RWPE2 (cell line): ENCODE data around the gene CISD3.

Experiments
- ATAC-seq: fragments of 200-7000 bp; cut with Tn5 transposase; 3 replicates; pipeline ENCODE4 v1.9.1; 2021; ENCODE audit warnings: low read depth
- DNase-seq: peaks from one replicate; pipeline ENCODE4 v3.0.0-alpha.2; 2020; ENCODE audit warnings: low spot score
- H3K27ac ChIP-seq: fragments of 450-650 bp; 2 replicates; pipeline ENCODE4 v1.5.1; 2017; ENCODE audit warnings: mild to moderate bottlenecking; ENCODE audit not compliant: poor library complexity, severe bottlenecking
- H3K27me3 ChIP-seq: fragments of 250-450 bp; sonication (Bioruptor Pico); 2 replicates; pipeline ENCODE4 v1.5.1; 2021; ENCODE audit warnings: mild to moderate bottlenecking, moderate library complexity; ENCODE audit not compliant: insufficient read depth, poor library complexity, severe bottlenecking
- H3K36me3 ChIP-seq: fragments of 250-450 bp; sonication (Bioruptor Pico); 2 replicates; pipeline ENCODE4 v1.5.1; 2020; ENCODE audit warnings: low read depth, mild to moderate bottlenecking, moderate library complexity
- H3K4me1 ChIP-seq: fragments of 250-450 bp; sonication (Bioruptor Pico); 2 replicates; pipeline ENCODE4 v1.5.1; 2021; ENCODE audit warnings: mild to moderate bottlenecking, moderate library complexity; ENCODE audit not compliant: insufficient read depth, poor library complexity, severe bottlenecking
- H3K4me3 ChIP-seq: fragments of 250-450 bp; sonication (Bioruptor Pico); 2 replicates; pipeline ENCODE4 v1.5.1; 2021; ENCODE audit warnings: mild to moderate bottlenecking, moderate library complexity; ENCODE audit not compliant: severe bottlenecking
- H3K9me3 ChIP-seq: fragments of 250-450 bp; sonication (Bioruptor Pico); 2 replicates; pipeline ENCODE4 v1.5.1; 2021; ENCODE audit warnings: mild to moderate bottlenecking, moderate library complexity; ENCODE audit not compliant: severe bottlenecking
- CTCF ChIP-seq: fragments of 450-650 bp; IDR thresholded peaks from one replicate; pipeline ENCODE4 v1.5.1; 2017; ENCODE audit warnings: mild to moderate bottlenecking, moderate library complexity; ENCODE audit not compliant: poor library complexity, severe bottlenecking

CISD3 gene

GRCh38 chr17:38743556-38744171 is 13.5 kb downstream of the CISD3 start:
- ATAC-seq (no peak), DNase-seq (no peak)
- Histone ChIP-seq H3K4me1 (peaks cover 10% of the 10 kb centered on the region), H3K36me3 (peaks cover 19% of the 10 kb centered on the region), H3K9me3 (no peaks in the 10 kb centered on the region), H3K4me3 (no peak overlapping the region), H3K27me3 (no peaks in the 10 kb centered on the region), H3K27ac (no peak overlapping the region)
- TF ChIP-seq CTCF = no peak

DNA sequence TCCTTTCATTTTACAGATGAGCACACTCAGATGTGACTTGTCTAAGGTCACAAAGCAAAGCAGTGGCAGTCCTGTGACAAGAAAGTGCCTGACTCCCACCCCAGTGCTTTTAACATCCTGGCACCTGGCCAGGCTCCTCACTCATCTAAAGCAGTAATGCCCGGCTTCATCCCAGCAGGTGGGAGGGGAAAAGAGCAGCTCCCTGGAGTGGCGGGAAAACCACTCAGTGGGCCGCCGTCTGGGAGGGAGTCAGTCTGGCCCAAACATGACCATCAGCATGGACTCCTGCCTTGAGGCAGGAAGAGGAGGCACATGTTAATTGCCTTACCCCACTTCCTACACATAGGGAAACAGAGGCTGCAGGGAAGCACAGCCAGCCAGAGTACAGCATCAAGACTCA is 15.4 kb downstream of the CISD3 start:
- no peaks in the 10 kb centered on the region for H3K27me3 ChIP-seq
- no peak overlapping the region for H3K4me3 ChIP-seq
- DNase-seq (no peak), ATAC-seq (no peak)
- H3K27ac ChIP-seq = no peak overlapping the region
- H3K9me3 ChIP-seq = no peaks in the 10 kb centered on the region
- TF ChIP-seq CTCF = no peak
- 0 out of 2 replicates have a peak, but pooled peaks cover 5% of the 10 kb centered on the region for H3K36me3 ChIP-seq
- peaks cover 10% of the 10 kb centered on the region for H3K4me1 ChIP-seq

DNA sequence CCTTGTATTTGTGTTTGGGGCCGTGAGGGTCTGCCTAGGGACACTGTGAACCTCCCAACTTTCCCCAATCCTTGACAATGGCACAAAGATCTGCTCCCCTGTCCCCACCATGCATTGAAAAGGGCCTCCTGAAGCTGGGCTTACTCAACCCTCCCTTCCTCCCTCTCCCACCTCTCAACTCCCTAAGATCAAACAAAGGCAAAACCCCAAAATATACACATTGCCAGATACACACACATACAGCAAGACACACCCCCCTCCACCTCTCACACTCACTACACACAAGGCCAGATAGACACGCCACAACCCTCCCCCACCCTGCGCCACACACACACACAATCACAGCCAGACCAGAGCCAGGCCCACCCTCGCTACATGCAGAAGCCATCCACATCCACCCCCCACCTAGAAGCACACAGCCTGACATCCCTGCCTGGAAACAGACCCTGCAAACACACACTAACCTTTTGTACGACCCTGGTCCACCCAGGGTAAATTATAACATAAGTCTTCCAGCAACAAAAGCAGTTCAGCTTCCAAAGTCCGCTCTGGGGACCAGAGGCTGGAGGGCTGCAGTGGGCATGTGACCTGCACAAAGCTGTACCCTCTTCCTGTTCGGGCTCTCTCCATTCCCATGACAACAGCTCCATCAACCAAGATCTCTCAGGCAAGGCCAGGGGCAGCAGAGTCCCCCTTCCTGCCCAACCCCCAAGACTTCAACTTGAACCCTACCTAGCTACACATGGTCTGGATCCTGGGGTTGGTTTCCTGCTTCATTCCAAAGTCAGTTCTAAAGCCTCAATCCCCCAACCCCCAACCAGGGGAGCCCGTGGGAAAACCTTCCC is 16.1 kb downstream of the CISD3 start:
- DNase-seq (no peak), ATAC-seq (no peak)
- no peak for TF ChIP-seq CTCF
- Histone ChIP-seq H3K27me3 (no peaks in the 10 kb centered on the region), H3K9me3 (no peaks in the 10 kb centered on the region), H3K4me3 (peak overlapping the region; percentile 76), H3K27ac (peak overlapping the region; percentile 84), H3K4me1 (peaks cover 10% of the 10 kb centered on the region), H3K36me3 (0 out of 2 replicates have a peak, but pooled peaks cover 5% of the 10 kb centered on the region)

- H3K9me3 ChIP-seq = no peaks in the 10 kb centered on the region
- peaks cover 10% of the 10 kb centered on the region for H3K4me1 ChIP-seq
- no peak for ATAC-seq
- H3K4me3 ChIP-seq = peak overlapping the region; percentile 76
- no peak for TF ChIP-seq CTCF
- 0 out of 2 replicates have a peak, but pooled peaks cover 5% of the 10 kb centered on the region for H3K36me3 ChIP-seq
- peak overlapping the region; percentile 84 for H3K27ac ChIP-seq
- no peaks in the 10 kb centered on the region for H3K27me3 ChIP-seq
- DNase-seq = no peak
Observed at GRCh38 chr17:38746849-38747462, 16.8 kb downstream of the CISD3 start.
